GM21723 (cell line): ENCODE measurements around the gene C10orf105.
A peak's percentile ranks its signal among the peaks of the same experiment; 100 is the strongest.

Experiments used
- ATAC-seq: cut with Tn5 transposase; IDR thresholded peaks from one replicate; pipeline ENCODE4 v1.9.1; 2021; ENCODE audit warnings: mild to moderate bottlenecking, moderate library complexity; ENCODE audit not compliant: unreplicated experiment

Gene C10orf105

GRCh38 chr10:71681977-71682376 is 37.6 kb downstream of the C10orf105 start:
- ATAC-seq = no peak

DNA sequence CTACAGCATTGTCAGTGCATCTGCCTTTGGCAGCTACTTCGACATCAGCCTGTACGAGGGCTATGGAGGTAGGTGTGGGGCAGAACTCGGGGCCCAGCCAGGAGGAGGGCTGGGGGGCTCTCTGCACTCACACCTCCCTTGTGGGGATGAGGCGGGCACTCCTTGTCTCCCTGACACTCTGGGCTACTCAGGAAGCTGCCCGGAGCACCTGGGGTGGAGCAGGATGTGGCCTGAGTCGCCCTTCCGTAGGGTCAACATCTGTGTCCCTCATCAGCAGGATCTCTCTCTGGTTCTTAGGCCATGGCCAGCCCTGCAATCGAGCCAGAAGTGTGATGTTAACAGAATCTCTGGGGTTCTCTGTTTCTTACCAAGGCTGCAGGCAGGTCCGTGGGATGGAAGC is 40.2 kb downstream of the C10orf105 start:
- ATAC-seq = no peak

- ATAC-seq = no peak
These were observed 41.3 kb downstream of the C10orf105 start for GRCh38 chr10:71678057-71678805.

DNA sequence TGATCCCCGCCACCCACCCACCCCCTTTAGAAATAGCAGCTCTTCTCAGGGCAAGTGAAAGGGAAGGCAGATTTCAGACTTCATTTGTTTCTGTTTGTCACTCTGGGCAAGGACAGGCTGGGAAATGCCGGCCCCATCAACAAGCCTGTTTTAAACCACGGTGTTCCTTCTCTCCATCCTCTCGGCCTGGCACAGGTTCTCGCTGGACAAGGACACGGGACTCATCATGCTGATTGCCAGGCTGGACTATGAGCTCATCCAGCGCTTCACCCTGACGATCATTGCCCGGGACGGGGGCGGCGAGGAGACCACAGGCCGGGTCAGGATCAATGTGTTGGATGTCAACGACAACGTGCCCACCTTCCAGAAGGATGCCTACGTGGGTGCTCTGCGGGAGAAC is 42.3 kb downstream of the C10orf105 start:
- ATAC-seq = no peak

GRCh38 chr10:71675295-71675970 is 44.1 kb downstream of the C10orf105 start:
- ATAC-seq = no peak

DNA sequence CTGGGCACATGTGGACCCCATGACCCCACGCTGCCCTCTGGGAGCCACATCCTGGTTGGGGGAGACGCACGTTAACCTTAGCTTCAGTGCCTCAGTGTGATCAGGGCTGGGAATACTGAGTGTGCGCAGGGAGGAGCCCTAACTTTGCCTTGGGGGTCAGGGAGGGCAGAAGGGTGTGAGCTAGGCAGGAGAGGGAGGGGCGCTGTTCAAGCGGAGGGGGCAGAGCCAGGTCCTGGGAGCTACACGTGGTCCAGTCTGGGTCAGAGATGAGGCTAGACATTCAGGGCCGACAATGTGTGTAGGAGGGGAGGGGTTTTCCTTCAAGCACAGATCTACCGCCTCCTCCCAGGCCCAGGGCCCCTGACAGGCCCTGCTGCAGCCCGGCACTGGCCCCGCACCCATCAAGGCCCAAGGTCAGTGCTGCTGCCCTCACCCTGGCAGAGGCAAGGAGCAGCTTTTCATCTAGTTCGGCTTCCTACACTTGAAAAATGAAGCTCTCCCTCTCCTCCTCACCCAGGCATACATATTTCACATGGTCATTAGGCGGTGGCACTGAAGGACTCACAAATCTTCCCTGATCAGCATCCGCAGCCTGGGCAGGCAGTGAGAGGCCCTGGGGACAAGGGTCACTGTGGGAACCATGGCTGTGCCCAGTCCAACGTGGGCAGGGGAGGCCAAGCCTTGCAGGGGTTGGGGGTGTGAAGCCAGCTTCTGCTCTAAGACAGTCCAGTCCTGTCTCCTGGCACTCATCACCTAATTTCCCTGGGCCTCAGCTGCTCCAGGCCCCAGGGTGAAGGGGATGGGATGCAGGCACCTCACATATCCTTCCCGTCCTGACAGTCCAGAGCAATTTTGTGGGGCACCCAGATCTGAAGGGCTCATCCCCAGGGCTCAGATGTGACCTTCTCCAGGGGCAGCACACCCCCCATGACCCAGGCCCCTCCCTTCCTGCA is 47.3 kb downstream of the C10orf105 start:
- ATAC-seq = no peak

DNA sequence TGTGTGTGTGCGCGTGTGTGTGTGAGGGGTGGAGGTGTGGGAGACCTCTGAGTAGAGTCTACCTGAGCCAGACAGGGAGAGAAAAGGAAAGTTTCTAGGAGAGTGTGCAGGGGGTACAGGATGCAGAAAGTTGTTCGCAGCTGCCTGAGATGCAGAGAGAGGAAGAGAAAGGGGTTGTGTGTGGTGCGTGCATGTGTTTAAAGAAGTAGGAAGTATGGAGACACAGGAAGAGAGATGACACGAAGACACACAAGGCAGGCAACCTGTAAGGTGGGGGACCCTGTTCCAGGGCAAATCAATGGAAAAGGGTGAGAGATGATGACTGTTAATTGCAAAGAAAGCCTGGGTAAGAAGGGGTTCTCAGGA is 52.2 kb downstream of the C10orf105 start:
- ATAC-seq = peak; percentile 57

DNA sequence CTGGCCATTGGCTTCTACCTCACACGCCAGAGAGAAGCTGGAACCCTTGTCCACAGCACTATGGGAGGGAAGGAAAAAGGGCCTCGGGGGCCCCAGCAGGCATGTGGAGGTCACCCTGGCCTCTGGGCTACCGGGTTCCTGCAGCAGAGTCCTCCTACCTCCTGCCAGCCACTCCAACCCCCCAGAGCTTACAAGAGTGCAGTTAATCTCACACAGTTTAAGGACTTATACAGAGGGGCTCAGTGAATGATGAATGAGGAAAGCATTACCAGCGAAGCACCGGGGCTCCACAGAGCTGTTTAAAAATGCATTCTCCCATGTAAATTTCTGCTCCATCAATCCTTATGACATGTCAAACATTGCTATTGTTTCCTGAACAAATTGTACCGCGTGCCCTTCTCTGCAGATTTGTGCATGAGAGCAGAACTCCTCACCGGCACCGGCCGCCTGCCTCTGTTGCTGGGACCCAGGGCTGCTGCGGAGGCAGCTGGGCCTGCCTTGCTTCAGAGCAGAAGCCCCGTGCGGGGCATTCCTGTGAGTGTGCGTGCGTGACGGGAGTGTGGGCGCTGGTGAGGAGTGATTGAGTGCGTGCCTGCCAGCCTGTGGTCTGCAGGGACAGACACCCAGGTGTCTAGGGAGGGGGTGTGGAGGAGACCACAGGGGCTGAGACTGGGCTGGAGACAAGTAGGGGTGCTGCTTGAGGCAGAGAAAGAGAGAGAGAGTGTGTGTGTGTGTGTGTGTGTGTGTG is 52.8 kb downstream of the C10orf105 start:
- ATAC-seq = peak; percentile 38

GRCh38 chr10:71665456-71665855 is 54.1 kb downstream of the C10orf105 start:
- no peak for ATAC-seq

DNA sequence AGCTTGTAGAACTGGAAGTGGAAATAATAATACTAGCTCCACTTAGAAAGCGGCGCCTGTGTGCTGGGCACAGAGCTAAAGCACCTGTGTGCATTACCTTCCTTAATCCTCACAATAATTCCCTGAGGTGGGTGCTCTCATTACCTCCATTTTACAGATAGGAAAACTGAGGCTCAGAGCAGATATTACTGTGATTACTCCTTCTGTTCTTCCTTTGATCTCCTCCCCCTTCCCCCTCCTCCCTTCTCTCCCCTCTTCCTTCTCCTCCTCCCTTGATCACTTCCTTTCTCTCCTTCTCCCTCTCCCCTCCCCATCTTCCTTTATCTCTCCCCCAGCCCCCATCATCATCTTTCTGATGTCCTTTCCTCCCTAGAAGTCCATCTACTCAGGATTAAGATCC is 55.0 kb downstream of the C10orf105 start:
- ATAC-seq = no peak

DNA sequence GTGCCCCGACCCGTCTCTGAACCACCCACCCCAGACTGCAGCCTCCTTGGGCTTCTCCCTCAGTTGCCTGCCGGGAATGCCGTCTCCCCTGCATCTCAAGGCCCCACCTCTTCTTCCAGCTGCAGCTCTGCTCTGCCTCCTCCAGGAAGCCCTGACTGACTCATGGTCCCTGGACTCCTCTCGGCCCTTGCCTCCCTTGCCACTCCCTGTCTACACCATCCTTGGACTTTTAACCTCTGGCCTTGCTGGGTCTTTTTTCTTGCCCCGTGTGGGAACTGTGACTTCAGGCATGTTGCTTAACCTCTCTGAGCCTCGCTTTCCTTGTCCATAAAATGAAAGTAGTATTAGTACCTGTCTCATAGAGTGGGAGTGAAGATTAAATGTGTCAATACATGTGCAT is 56.3 kb downstream of the C10orf105 start:
- no peak for ATAC-seq

DNA sequence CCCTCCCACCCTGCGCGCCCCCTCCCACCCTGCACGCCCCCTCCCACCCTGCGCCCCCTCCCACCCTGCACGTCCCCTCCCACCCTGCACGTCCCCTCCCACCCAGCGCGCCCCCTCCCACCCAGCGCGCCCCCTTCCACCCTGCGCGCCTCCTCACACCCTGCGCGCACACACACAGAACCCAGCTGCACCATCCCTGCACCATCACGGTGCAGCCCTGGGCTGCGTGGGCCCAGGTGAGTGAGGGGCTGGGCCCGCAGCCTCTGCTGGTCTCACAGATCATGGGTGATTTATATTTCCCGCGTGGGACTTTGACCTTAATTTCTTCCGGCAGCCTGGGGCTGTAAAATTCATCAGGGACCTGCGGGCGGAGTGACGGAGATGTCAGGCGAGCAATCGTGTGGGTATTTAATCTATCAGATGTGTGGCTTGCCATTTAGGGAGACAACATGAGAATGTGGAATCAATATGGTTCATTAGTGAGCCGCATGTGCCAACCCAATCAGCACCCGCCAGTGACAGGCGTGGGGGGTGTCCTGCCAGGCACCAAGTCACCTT is 57.7 kb downstream of the C10orf105 start:
- no peak for ATAC-seq
